ENCODE results near the gene RERE.

The RERE gene

DNA sequence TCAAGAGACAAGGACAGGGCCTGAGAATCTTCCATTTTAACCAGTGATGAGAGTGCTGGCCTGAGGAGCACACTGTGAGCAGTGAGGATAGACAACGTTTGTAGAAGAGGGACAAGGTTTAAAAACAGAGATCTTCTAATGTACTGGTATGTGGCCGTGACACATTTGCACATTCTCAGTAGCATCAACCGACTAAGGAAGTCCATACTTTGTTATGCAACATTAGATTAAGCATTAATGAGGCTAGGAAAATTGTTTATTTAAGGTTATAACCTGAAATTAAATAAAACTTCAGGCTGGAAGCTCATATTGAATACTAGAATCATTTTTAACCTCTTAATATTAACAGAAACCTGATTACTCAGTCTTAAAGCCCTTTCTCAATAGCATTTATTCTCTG, 400.6 kb downstream of the RERE start:
- no peak for ATAC-seq

GRCh38 chr1:8415526-8416278, 401.7 kb downstream of the RERE start:
- ATAC-seq = no peak

DNA sequence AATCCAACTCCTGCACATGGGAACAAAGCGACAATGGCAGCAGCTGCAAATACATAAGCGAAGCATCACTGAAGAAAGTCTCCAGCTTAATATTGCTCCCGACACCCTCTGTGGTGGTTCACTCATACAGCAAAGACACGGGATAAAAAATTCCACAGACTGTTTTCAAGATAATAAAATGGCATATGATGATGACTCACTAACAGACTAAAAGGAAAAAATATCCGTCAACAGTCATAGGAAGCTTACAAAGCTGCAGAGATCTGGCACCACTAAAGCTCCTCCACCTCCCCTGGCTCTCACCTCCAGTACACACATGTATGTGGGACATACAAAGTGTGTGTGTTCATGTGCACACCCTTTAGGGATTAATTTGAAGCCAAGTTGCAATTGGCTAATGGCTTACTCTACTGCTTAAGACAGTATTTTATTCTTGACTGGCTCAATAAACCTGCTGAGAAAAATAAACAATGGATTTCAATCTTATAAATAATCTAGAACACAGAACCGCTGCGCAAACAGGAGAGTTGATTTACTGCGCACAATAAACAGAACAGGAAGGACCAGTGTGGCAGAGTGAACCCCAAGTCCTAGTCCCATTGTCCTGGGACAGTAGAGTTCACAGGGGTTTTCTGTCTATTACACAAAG, 405.1 kb downstream of the RERE start:
- ATAC-seq = no peak

- ATAC-seq = no peak
Observed at GRCh38 chr1:8411803-8412182, 405.6 kb downstream of the RERE start.

GRCh38 chr1:8410791-8411190, 406.6 kb downstream of the RERE start:
- no peak for ATAC-seq

- no peak for ATAC-seq
Observed at GRCh38 chr1:8409606-8410005, 407.8 kb downstream of the RERE start.

DNA sequence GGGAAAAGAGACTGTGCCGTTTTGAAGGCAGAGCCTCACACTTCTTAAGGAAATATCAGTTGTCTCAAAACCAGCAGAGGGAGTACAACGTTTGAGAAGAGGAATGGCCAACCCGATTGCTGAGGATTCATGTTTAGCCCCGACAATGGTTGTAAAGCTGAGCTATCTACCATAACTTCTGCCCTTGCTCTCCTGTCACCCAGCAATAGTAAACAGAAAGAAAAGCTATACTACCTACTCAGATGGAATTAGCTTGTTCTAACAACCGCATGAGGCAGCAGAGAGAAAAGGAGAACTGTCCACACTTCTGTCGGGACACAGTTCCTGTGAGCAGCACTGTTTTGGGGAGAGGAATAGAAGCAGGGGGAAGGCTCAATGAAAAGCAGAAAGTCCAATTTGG, 408.3 kb downstream of the RERE start:
- peak; percentile 53 for ATAC-seq

GRCh38 chr1:8408151-8408839, 409.1 kb downstream of the RERE start:
- no peak for ATAC-seq

- no peak for ATAC-seq
Observed at GRCh38 chr1:8407652-8408051, 409.8 kb downstream of the RERE start.

DNA sequence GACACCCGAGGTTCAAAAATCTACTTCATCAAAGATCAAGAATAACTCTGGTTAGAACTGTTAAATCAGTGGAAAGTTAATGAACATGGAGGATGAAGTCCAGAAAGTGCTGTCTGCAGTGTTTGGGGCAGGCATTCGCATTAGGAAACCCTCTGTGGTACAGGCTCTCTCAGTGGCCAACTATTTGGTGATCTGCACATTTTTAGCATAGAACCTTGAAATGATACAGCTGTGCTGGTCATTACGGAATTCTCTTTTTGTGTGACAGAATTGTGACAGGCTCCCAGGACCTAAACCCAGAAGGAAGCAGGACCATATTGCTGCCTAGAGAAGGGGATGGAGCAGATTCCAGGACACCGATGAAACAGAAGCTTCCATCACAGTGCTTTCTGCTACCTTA, 410.5 kb downstream of the RERE start:
- ATAC-seq = no peak

DNA sequence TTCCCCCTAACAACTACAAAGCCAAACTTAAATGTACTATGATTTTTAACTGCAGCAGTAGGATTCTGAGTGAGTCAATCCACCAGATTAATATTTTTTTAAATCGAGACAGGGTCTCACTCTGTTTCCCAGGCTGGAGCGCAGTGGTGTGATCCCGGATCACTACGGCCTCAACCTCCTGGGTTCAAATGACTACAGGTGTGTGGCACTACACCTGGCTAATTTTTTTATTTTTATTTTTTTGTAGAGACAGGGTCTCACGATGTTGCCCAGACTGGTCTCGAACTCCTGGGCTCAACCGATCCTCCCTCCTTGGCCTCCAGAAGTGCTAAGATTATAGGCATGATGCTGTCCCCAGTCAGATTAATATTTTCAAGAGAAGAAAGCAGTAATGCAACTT, 411.4 kb downstream of the RERE start:
- no peak for ATAC-seq

- ATAC-seq = no peak
Observed at GRCh38 chr1:8404460-8405370, 412.7 kb downstream of the RERE start.

DNA sequence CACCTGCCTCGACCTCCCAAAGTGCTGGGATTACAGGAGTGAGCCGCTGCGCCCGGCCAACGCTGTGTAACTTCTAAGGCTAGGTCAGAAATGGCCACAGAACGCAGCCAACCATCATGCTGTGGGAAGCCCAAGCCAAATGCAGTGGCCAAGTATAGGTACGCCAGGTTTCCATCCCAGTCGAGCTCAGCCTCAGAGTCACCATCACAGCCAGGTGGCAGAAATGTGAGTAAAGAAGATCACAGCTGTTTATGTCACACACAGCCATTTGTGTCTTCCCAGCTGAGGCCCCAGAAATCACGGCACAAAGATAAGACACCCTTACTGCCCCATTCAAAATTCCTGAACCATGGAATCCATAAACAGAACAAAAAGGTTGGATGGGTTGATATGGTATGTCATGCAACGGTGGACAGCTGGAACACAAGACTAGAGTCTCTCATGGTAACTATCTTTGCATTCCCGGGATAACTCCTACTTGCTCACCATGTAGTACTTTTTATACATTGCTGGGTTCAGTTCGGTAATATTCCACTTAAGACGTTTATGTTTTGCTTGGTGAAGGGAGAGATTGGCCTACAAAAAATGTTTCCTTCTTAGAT, 415.2 kb downstream of the RERE start:
- no peak for ATAC-seq

GRCh38 chr1:8398677-8399076, 418.8 kb downstream of the RERE start:
- ATAC-seq = no peak

- ATAC-seq = no peak
Observed at GRCh38 chr1:8398086-8398485, 419.4 kb downstream of the RERE start.

DNA sequence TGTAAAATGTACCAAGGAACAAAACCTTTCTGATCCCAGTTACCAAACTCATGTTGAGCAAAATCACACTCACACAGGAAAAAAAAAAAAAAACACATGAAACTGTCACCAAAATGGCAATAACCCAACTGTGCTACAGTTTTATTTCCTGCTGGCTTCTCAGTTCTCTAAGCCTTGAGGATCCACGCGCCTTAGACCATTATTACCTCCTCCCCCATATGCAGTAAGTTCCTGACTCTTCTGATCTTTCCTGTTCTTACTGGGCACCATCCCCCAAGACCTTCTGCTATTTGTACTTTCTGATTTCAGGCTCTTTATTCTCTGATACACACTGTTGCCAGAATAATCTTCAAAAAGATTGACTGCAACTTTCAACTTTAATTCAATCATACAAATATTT, 419.9 kb downstream of the RERE start:
- ATAC-seq = no peak

DNA sequence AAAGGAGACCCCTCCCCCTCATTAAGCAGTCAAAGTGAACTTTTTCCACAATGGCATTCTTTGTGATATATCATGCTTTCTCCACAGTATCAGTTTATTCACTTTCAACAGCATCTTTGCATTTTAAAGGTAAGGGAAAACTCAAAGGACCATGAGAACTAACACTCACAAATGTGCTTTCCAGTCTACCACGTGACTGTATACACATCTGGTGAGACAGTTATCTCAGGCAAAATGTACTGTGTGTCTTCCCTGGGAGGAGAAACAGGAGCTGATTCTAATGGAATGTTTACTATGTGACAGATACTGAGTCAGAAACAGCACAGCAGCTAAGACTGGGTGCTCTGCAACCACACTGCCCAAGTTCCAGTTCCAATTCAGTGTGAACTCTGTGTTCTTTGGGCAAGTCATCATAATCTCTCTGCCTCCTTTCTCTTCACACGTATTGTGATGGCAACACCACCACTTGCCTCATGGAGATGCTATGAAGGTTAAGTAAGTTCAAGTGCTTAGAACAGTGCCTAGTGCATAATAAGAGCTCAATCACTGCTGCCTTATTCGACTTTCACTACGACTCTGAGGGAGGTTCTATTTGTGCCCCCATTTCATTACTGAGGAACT, 420.5 kb downstream of the RERE start:
- peak; percentile 84 to 87 for ATAC-seq

- ATAC-seq = no peak
Observed at GRCh38 chr1:8396083-8396785, 421.2 kb downstream of the RERE start.

GRCh38 chr1:8395433-8395866, 422.0 kb downstream of the RERE start:
- ATAC-seq = no peak

DNA sequence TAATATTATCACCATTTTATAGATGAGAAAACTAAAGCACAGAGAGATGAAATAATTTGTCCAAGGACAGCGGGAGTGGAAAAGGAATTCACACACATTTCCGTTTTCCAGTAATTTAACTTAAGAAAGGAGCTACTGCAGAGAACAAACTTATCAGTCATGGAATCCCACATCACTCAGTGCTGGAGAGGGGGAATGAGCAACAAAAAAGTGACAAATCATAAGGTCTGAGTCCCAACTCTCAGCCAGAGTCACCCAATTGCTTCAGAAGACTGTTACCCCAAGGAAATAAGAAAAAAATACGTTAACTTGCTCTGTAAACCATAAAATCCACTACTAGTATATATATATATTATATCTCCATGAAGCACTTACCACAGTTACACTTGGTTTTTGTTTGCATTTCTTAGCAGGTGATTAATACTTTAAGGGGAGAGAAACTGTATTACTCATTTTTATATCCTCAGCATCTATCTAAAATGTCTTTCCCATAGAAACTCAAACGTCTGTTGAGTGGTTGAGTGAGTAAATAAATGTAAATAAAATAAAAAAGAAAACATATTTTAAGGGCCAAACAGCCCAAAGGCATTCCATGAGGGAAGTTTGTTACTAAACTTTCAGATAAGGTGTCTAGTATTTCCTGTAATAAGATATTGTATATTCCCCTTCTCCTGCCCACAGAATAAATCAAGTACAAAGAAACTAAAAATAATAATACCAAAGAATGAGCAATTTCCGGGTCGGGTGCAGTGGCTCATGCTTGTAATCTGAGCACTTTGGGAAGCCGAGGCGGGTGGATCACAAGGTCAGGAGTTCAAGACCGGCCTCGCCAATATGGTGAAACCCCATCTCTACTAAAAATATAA, 422.8 kb downstream of the RERE start:
- ATAC-seq = peak; percentile 44 to 62
